Neural cell (in vitro differentiated cells): ENCODE data around the gene MTLN. TPM values are rescaled to one million over a fixed set of nuclear protein-coding genes. Genes with fewer than 3 reads are reported as not detected.

Experiments used
- H2AFZ ChIP-seq: fragments of 200-600, 300-800 bp; sonication (generic), shearing (Covaris generic); 2 replicates; pipeline ENCODE4 v1.6.0; 2014; ENCODE audit warnings: low read depth, mild to moderate bottlenecking, antibody characterized with exemption, low read length, moderate library complexity
- H3F3A ChIP-seq: fragments of 200-600 bp; shearing (Covaris generic); 2 replicates; pipeline ENCODE4 v1.6.1; 2016; ENCODE audit warnings: mild to moderate bottlenecking, moderate library complexity, mixed read lengths, antibody characterized with exemption, low read length; ENCODE audit not compliant: insufficient read depth, poor library complexity, severe bottlenecking
- H3K27ac ChIP-seq: fragments of 200-600, 300-800 bp; sonication (generic), shearing (Covaris generic); 2 replicates; pipeline ENCODE4 v1.5.1; 2014; ENCODE audit warnings: mild to moderate bottlenecking, low read length, moderate library complexity
- H3K27me3 ChIP-seq: fragments of 300-800, 200-600 bp; sonication (generic), shearing (Covaris generic); 2 replicates; pipeline ENCODE4 v1.6.0; 2014; ENCODE audit warnings: mild to moderate bottlenecking, low read depth, low read length, moderate library complexity; ENCODE audit not compliant: insufficient read depth
- H3K36me3 ChIP-seq: fragments of 300-800, 200-600 bp; sonication (generic), shearing (Covaris generic); 2 replicates; pipeline ENCODE4 v1.5.1; 2014; ENCODE audit warnings: mild to moderate bottlenecking, antibody characterized with exemption, low read length, moderate library complexity; ENCODE audit not compliant: insufficient read depth
- H3K4me2 ChIP-seq: fragments of 300-800, 200-600 bp; sonication (generic), shearing (Covaris generic); 2 replicates; pipeline ENCODE4 v1.6.0; 2014; ENCODE audit warnings: mild to moderate bottlenecking, low read length
- H3K4me3 ChIP-seq: fragments of 300-800, 200-600 bp; sonication (generic), shearing (Covaris generic); 2 replicates; pipeline ENCODE4 v1.5.1; 2014; ENCODE audit warnings: mild to moderate bottlenecking, low read length, moderate library complexity
- H3K79me2 ChIP-seq: fragments of 200-600 bp; shearing (Covaris generic); replicated peaks from 2 replicates; pipeline ENCODE4 v1.6.0; 2014; ENCODE audit warnings: mild to moderate bottlenecking, low read length, moderate library complexity; ENCODE audit not compliant: insufficient read depth
- H3K9ac ChIP-seq: fragments of 300-800, 200-600 bp; sonication (generic), shearing (Covaris generic); 2 replicates; pipeline ENCODE4 v1.6.1; 2016; ENCODE audit warnings: mild to moderate bottlenecking, low read length, mixed read lengths
- H3K9me2 ChIP-seq: fragments of 200-600 bp; shearing (Covaris generic); 2 replicates; pipeline ENCODE4 v1.6.1; 2016; ENCODE audit warnings: mild to moderate bottlenecking, low read length, mixed read lengths; ENCODE audit not compliant: insufficient read depth
- H3K9me3 ChIP-seq: fragments of 200-600, 300-800 bp; sonication (generic), shearing (Covaris generic); 2 replicates; pipeline ENCODE4 v1.6.1; 2016; ENCODE audit warnings: mild to moderate bottlenecking, mixed run types, low read length, moderate library complexity, mixed read lengths
- H4K20me1 ChIP-seq: fragments of 200-600 bp; shearing (Covaris generic); 2 replicates; pipeline ENCODE4 v1.6.1; 2016; ENCODE audit warnings: mild to moderate bottlenecking, mixed run types; ENCODE audit not compliant: insufficient read depth
- EP300 ChIP-seq: fragments of 450-650 bp; conservative IDR thresholded peaks from 2 replicates; pipeline ENCODE4 v1.6.1; 2014; ENCODE audit warnings: antibody characterized with exemption, mild to moderate bottlenecking, moderate library complexity; ENCODE audit not compliant: poor library complexity, severe bottlenecking
- EZH2 ChIP-seq: fragments of 200-600, 300-800 bp; shearing (Covaris generic), sonication (generic); IDR thresholded peaks from 2 replicates; pipeline ENCODE4 v1.6.1; 2014; ENCODE audit warnings: antibody characterized with exemption, low read length, borderline replicate concordance, mild to moderate bottlenecking; ENCODE audit not compliant: insufficient read depth, poor library complexity, severe bottlenecking
- MXI1 ChIP-seq: fragments of 450-650 bp; conservative IDR thresholded peaks from 2 replicates; pipeline ENCODE4 v1.6.1; 2014; ENCODE audit warnings: antibody characterized with exemption, mild to moderate bottlenecking; ENCODE audit not compliant: poor library complexity, severe bottlenecking
- POLR2AphosphoS5 ChIP-seq: IDR thresholded peaks from 2 replicates; pipeline ENCODE4 v1.6.1; 2012
- RAD21 ChIP-seq: fragments of 450-650 bp; conservative IDR thresholded peaks from 2 replicates; pipeline ENCODE4 v1.6.1; 2014; ENCODE audit warnings: antibody characterized with exemption, mild to moderate bottlenecking, moderate library complexity
- REST ChIP-seq: IDR thresholded peaks from 2 replicates; pipeline ENCODE4 v1.6.1; 2012; ENCODE audit warnings: borderline replicate concordance
- SMC3 ChIP-seq: fragments of 450-650 bp; conservative IDR thresholded peaks from 2 replicates; pipeline ENCODE4 v1.6.1; 2014; ENCODE audit warnings: antibody characterized with exemption, mild to moderate bottlenecking, moderate library complexity; ENCODE audit not compliant: poor library complexity
- TAF1 ChIP-seq: IDR thresholded peaks from 2 replicates; pipeline ENCODE4 v1.6.1; 2012; ENCODE audit warnings: low read depth
- polyA plus RNA-seq: library from polyadenylated mRNA; depleted of rRNA; stranded (reverse); fragments of >200 nt; gene quantifications from 2 replicates; pipeline ENCODE4 v1.2.3, GENCODE V29; 2014
- TF ChIP-seq, protein P1 (sequence below): fragments of 450-650 bp; IDR thresholded peaks from 2 replicates; pipeline ENCODE4 v1.5.1; 2014; ENCODE audit warnings: antibody characterized with exemption, mild to moderate bottlenecking, moderate library complexity; ENCODE audit not compliant: poor library complexity, severe bottlenecking

MTLN gene
- polyA plus RNA-seq, 1 donor from 2014 or later: 55.6 TPM

GRCh38 chr2:110205660-110206455, 6.5 kb downstream of the MTLN start:
- Histone ChIP-seq H3F3A (no peaks in the 10 kb centered on the region), H2AFZ (no peak overlapping the region), H3K9ac (no peak overlapping the region), H3K4me2 (peak overlapping the region; percentile 89), H3K27me3 (no peaks in the 10 kb centered on the region), H3K4me3 (peak overlapping the region; percentile 86), H3K9me2 (no peaks in the 10 kb centered on the region), H3K36me3 (no peaks in the 10 kb centered on the region), H4K20me1 (no peaks in the 10 kb centered on the region), H3K27ac (no peak overlapping the region), H3K9me3 (no peaks in the 10 kb centered on the region), H3K79me2 (no peaks in the 10 kb centered on the region)
- TF ChIP-seq REST (no peak), MXI1 (no peak), EP300 (no peak), TAF1 (no peak), POLR2AphosphoS5 (no peak), SMC3 (no peak), RAD21 (no peak), EZH2 (no peak)
- TF ChIP-seq, protein P1, sequence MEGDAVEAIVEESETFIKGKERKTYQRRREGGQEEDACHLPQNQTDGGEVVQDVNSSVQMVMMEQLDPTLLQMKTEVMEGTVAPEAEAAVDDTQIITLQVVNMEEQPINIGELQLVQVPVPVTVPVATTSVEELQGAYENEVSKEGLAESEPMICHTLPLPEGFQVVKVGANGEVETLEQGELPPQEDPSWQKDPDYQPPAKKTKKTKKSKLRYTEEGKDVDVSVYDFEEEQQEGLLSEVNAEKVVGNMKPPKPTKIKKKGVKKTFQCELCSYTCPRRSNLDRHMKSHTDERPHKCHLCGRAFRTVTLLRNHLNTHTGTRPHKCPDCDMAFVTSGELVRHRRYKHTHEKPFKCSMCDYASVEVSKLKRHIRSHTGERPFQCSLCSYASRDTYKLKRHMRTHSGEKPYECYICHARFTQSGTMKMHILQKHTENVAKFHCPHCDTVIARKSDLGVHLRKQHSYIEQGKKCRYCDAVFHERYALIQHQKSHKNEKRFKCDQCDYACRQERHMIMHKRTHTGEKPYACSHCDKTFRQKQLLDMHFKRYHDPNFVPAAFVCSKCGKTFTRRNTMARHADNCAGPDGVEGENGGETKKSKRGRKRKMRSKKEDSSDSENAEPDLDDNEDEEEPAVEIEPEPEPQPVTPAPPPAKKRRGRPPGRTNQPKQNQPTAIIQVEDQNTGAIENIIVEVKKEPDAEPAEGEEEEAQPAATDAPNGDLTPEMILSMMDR: no peak

- Histone ChIP-seq H3K4me3 (peak within 1 kb of the TSS; percentile 86), H3K27ac (peak within 1 kb of the TSS; percentile 56), H3K4me2 (peak within 1 kb of the TSS; percentile 97), H4K20me1 (no peaks in the 10 kb centered on the region), H3K9me2 (no peaks in the 10 kb centered on the region), H3K9ac (peak within 1 kb of the TSS; percentile 76), H3F3A (no peaks in the 10 kb centered on the region), H3K27me3 (no peaks in the 10 kb centered on the region), H2AFZ (peak within 1 kb of the TSS; percentile 100), H3K9me3 (no peaks in the 10 kb centered on the region), H3K36me3 (no peaks in the 10 kb centered on the region), H3K79me2 (no peaks in the 10 kb centered on the region)
- peak; percentile 56 for TF ChIP-seq TAF1
- peak; percentile 79 for TF ChIP-seq POLR2AphosphoS5
- peak; percentile 87 for TF ChIP-seq MXI1
- TF ChIP-seq EZH2: no peak
- no peak for TF ChIP-seq RAD21
- peak; percentile 43 for TF ChIP-seq REST
- no peak for TF ChIP-seq SMC3
- TF ChIP-seq, protein P1: no peak
- peak; percentile 72 for TF ChIP-seq EP300
Observed at GRCh38 chr2:110204408-110205385, 7.7 kb downstream of the MTLN start, which contains the start of gene NPHP1. Gene NPHP1 (minus strand): TSS chr2:110205013. CDS start chr2:110204968, 45 bp downstream.
